GM13977 (cell line): ENCODE measurements around the gene RNU2-1.
A peak's percentile ranks its signal among the peaks of the same experiment; 100 is the strongest.

Experiments used
- DNase-seq: peaks from one replicate; pipeline ENCODE4 v3.0.0; 2012; ENCODE audit warnings: low spot score
- CTCF ChIP-seq: IDR thresholded peaks from 2 replicates; pipeline ENCODE4 v1.5.1; 2012; ENCODE audit warnings: mild to moderate bottlenecking, control low read depth; ENCODE audit not compliant: insufficient read depth; ENCODE audit errors: extremely low read depth, missing control alignments
- in situ Hi-C: fragments of 300-500 bp; cut with MboI; formaldehyde crosslinking; loops from one replicate; pipeline ENCODE4 v1.12.0; 2022; ENCODE audit warnings: low sequenced_read_pairs, low pct_unique_long_range_greater_than_20kb, mixed read lengths, inconsistent platforms; ENCODE audit not compliant: unreplicated experiment

The RNU2-1 gene

GRCh38 chr17:43216369-43216761 is 17.4 kb downstream of the RNU2-1 start:
- in situ Hi-C loops = no loop called here
- TF ChIP-seq CTCF = no peak
- no peak for DNase-seq

DNA sequence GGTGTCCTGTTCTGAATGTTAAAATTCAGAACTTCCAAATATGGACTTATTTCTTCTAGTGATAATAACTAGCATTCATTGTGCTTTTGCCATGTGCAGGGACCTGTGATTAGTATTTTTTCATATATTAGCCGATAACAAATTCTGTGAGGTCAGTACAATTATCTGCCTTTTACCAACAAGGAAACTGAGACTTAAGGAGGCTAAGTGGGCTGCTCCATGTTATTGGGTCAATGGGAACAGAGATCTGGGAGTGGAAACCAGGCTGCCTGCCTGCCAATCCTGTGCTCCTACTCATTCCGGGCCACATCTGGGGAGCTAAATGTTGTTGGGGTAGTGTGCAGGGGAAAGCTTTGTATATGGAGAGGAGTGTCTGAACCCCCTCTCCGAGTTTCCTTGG is 18.4 kb downstream of the RNU2-1 start:
- DNase-seq = no peak
- TF ChIP-seq CTCF = no peak
- in situ Hi-C loops = no loop called here

DNA sequence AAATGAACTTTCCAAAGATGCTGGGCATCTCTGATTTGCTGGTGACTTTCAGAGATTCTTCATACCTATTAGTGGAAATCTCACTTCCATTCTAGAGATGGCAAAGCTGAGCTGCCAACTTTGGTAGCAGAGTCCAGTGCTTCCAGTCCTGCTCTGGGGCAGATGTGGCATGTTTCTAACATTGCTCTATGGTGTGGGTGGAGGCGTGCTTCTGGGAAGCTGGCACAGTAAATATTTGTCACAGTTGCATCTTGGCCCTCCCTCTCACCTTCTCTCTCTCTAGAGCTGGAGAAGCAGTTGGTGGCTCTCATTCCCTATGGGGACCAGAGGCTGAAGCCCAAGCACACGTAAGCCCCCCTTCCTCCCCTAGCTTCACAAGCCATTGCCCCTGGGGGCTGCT is 20.2 kb downstream of the RNU2-1 start:
- in situ Hi-C loops = no loop called here
- TF ChIP-seq CTCF = no peak
- no peak for DNase-seq

GRCh38 chr17:43212641-43213490 is 20.9 kb downstream of the RNU2-1 start:
- in situ Hi-C loops = no loop called here
- no peak for DNase-seq
- TF ChIP-seq CTCF = no peak

GRCh38 chr17:43211480-43212402 is 22.0 kb downstream of the RNU2-1 start, which contains the start of gene TMEM106A:
Gene TMEM106A (plus strand): TSS chr17:43211875. CDS start chr17:43213042, 1,167 bp downstream.
- in situ Hi-C loops = no loop called here
- DNase-seq = peak; percentile 91
- TF ChIP-seq CTCF = peak; percentile 26

GRCh38 chr17:43211123-43211479 is 22.7 kb downstream of the RNU2-1 start:
- DNase-seq = no peak
- in situ Hi-C loops = no loop called here
- TF ChIP-seq CTCF = no peak
